Stimulated activated CD4-positive, alpha-beta T cell treated with anti-CD3 and anti-CD28 coated beads, Interleukin-15, amount 100 ng/mL, for 48 hours (primary cell): Measurements from ENCODE around the gene VCY.
"Not testable (repeated sequence)": the region's sequence is repeated elsewhere in the genome, so short reads cannot be mapped to it uniquely, and the experiment has no call there.

Experiments
- DNase-seq, 2 donors: peaks; one replicate each; pipeline ENCODE4 v3.0.0-alpha.2; 2020; ENCODE audit warnings: low read depth in 2 of 2

The VCY gene

DNA sequence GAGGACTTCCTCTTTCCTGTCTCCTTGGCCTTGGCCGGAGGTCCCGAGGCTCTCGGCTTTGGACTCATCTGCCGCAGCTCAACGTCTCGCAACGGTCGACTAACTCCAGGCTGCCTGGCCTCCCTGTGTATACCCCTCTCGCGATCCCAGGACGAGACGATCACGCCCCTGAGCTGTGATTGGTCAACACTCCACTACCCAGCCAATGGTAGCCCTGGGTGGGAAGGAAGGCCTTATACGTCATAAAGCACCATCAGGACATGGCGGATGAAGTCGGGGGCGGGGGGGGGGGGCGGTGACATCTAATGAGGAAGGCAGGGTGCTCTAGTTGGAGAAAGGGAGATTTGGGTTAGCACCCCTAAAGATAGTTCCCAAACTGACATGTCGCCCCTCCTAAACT is at the start of gene VCY:
VCY (minus strand) TSS at position 101 of the 400 bp plus-strand sequence; CDS start at position 68, 33 bp downstream.
- DNase-seq, result not testable (repeated sequence)

DNA sequence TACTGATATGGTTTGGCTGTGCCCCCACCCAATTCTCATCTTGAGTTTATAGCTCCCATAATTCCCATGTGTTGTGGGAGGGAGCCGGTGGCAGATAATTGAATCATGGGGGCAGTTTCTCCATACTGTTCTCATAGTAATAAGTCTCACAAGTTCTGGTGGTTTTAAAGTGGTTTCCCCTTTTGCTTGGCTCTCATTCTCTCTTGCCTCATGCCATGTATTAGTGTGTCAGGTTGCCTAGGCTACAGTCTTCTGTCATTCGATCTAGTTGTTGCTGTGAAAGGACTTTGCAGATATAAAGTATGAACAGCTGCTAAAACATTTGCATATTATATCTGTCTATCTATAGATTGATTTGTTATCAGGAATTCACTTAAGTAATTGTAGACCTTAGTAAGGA is 44.1 kb upstream of the VCY start:
- not testable (repeated sequence) for DNase-seq

DNA sequence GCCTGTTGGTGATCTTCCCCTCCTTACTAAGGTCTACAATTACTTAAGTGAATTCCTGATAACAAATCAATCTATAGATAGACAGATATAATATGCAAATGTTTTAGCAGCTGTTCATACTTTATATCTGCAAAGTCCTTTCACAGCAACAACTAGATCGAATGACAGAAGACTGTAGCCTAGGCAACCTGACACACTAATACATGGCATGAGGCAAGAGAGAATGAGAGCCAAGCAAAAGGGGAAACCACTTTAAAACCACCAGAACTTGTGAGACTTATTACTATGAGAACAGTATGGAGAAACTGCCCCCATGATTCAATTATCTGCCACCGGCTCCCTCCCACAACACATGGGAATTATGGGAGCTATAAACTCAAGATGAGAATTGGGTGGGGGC is 25.6 kb upstream of the VCY start:
- DNase-seq, result not testable (repeated sequence)

DNA sequence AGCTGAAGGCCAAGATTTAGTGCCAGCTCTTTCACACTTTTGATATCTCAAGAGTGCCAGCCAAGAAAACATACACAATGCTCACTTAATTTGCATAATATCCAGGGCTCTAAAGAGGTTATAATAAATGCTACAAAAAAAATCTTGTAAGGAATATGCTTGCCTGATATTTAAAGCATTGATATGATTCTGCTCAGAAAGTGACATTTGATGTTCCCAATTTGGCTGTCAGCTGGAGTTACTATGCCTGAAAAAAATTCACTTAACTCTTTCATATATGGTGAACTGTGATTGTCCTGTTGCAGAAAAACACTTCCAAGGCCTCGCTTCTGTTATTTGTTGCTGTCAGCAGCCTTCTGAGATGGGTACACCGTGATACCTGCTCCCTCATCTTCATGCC is 43.9 kb downstream of the VCY start:
- DNase-seq, result not testable (repeated sequence)
